ENCODE results near the gene MPDZ.

GRCh38 chr9:13078164-13078563 lies 201.3 kb downstream of the MPDZ start:
- TF ChIP-seq CTCF (IDR thresholded peaks at IDR 0.05) = no peak
- TF ChIP-seq POLR2A (IDR thresholded peaks at IDR 0.05; ENCODE audit: low read depth) = no peak
- TF ChIP-seq POLR2AphosphoS5 (IDR thresholded peaks at IDR 0.05) = no peak

Data from esophagus muscularis mucosa (tissue), 3 donors.